K562 (cell line): ENCODE measurements around the gene USP46. TPM values are rescaled to one million over a fixed set of nuclear protein-coding genes. Genes with fewer than 3 reads are reported as not detected.
A peak's percentile ranks its signal among the peaks of the same experiment; 100 is the strongest.

Experiments
- ATAC-seq: fragments of 200-7000 bp; cut with Tn5 transposase; 3 replicates; pipeline ENCODE4 v1.9.1; 2020; ENCODE audit warnings: moderate library complexity
- BruUV-seq: library from RNA; stranded (reverse); fragments of 400-500 nt; replicated peaks from 2 replicates; lab custom pipeline; 2021; lab: Mats Ljungman, UMichigan
- CTCF ChIA-PET: fragments of 300-600 bp; formaldehyde crosslinking; extraction: SDS; loops from one replicate; lab custom pipeline; 2021; ENCODE audit warnings: low intra/inter-chr PET ratio; lab: Yijun Ruan, JAX
- POLR2A ChIA-PET: fragments of 300-600, 350-650 bp; sonication (Branson Sonifier 250); formaldehyde crosslinking; extraction: SDS; loops from one replicate; lab custom pipeline; 2021; ENCODE audit warnings: antibody characterized with exemption, inconsistent platforms; lab: Yijun Ruan, JAX
- DNase-seq, 4 experiments: peaks; one replicate each; pipeline versions ENCODE4 v3.0.0 to v3.0.0-alpha.2; 2011 to 2018; ENCODE audit warnings: low spot score in 3 of 4, mixed read lengths in 3 of 4; ENCODE audit errors: extremely low read depth in 1 of 4
- FAIRE-seq: peaks from 2 replicates; lab custom pipeline; 2011; peaks lifted over from hg19 to GRCh38; lab: Jason Lieb, UNC
- H2AFZ ChIP-seq: 2 replicates; pipeline ENCODE4 v1.6.0; 2011; ENCODE audit warnings: low read depth, low read length, control low read depth, inconsistent platforms
- H3K27ac ChIP-seq: fragments of 200-600 bp; 3 replicates; pipeline ENCODE4 v1.8.0; 2011; ENCODE audit warnings: low read depth, mild to moderate bottlenecking, control low read depth, inconsistent platforms, low read length, moderate library complexity, mixed read lengths; ENCODE audit errors: extremely low read depth
- H3K27me3 ChIP-seq, 2 experiments: fragments of 300-600 bp in 1 of 2; 2 replicates in 1 of 2; 3 replicates in 1 of 2; pipeline versions ENCODE4 v1.6.0 to v1.8.0; 2011; ENCODE audit warnings: inconsistent platforms in 2 of 2, low read length in 2 of 2, mild to moderate bottlenecking in 1 of 2, mixed read lengths in 1 of 2, moderate library complexity in 1 of 2; ENCODE audit not compliant: control insufficient read depth in 2 of 2, insufficient read depth in 2 of 2
- H3K36me3 ChIP-seq: fragments of 300-600 bp; 3 replicates; pipeline ENCODE4 v1.8.0; 2011; ENCODE audit warnings: mild to moderate bottlenecking, low read length, inconsistent platforms; ENCODE audit not compliant: control insufficient read depth, insufficient read depth
- H3K4me1 ChIP-seq, 2 experiments: fragments of 200-600 bp in 1 of 2; replicated peaks in 1 of 2; 2 replicates in 1 of 2; 3 replicates in 1 of 2; pipeline versions ENCODE4 v1.5.1 to v1.8.0; 2011; ENCODE audit warnings: inconsistent platforms in 2 of 2, low read length in 2 of 2, mild to moderate bottlenecking in 1 of 2, mixed read lengths in 1 of 2, moderate library complexity in 1 of 2; ENCODE audit not compliant: control insufficient read depth in 2 of 2, insufficient read depth in 2 of 2
- H3K4me2 ChIP-seq: 2 replicates; pipeline ENCODE4 v1.6.1; 2011; ENCODE audit warnings: low read length, control low read depth, inconsistent platforms, mixed read lengths; ENCODE audit not compliant: insufficient read depth
- H3K4me3 ChIP-seq: fragments of 200-600 bp; sonication (generic), shearing (Covaris generic); 2 replicates; pipeline ENCODE4 v1.5.1; 2016; ENCODE audit warnings: control low read depth, inconsistent platforms
- H3K79me2 ChIP-seq: fragments of 200-600 bp; 3 replicates; pipeline ENCODE4 v1.8.0; 2011; ENCODE audit warnings: low read length, inconsistent platforms; ENCODE audit not compliant: control insufficient read depth, insufficient read depth
- H3K9ac ChIP-seq, 2 experiments: 2 replicates each; pipeline versions ENCODE4 v1.6.0 to v1.6.1; 2011; ENCODE audit warnings: low read depth in 2 of 2, low read length in 2 of 2, control low read depth in 1 of 2, inconsistent platforms in 1 of 2, mild to moderate bottlenecking in 1 of 2, mixed read lengths in 1 of 2; ENCODE audit not compliant: insufficient read depth in 1 of 2
- H3K9me1 ChIP-seq: one replicate; pipeline ENCODE4 v1.6.0; 2011; ENCODE audit warnings: inconsistent platforms, mild to moderate bottlenecking, low read length, moderate library complexity; ENCODE audit not compliant: control insufficient read depth, insufficient read depth
- H3K9me3 ChIP-seq: replicated peaks from 2 replicates; pipeline ENCODE4 v1.5.1; 2011; ENCODE audit warnings: low read depth, low read length, inconsistent platforms; ENCODE audit not compliant: control insufficient read depth, insufficient read depth
- H4K20me1 ChIP-seq: replicated peaks from 2 replicates; pipeline ENCODE4 v1.6.1; 2011; ENCODE audit warnings: low read length, inconsistent platforms, mixed read lengths; ENCODE audit not compliant: control insufficient read depth, insufficient read depth
- BCOR ChIP-seq: fragments of 450-650 bp; IDR thresholded peaks from 2 replicates; pipeline ENCODE4 v1.6.1; 2016
- KLF13 ChIP-seq: fragments of 450-650 bp; IDR thresholded peaks from 2 replicates; pipeline ENCODE4 v1.6.1; 2016; ENCODE audit warnings: missing genetic modification characterization, low read depth, mild to moderate bottlenecking, missing compliant biosample characterization, moderate library complexity, borderline replicate concordance
- L3MBTL2 ChIP-seq: fragments of 450-650 bp; IDR thresholded peaks from 2 replicates; pipeline ENCODE4 v1.6.1; 2016; ENCODE audit warnings: mild to moderate bottlenecking, moderate library complexity
- RAD21 ChIP-seq, 2 experiments: fragments of 250-450 bp in 1 of 2; fragments of 450-650 bp in 1 of 2; sonication (Bioruptor Pico) in 1 of 2; formaldehyde crosslinking in 1 of 2; IDR thresholded peaks in 1 of 2; conservative IDR thresholded peaks in 1 of 2; 2 replicates each; pipeline versions ENCODE4 v1.4.0 to v1.8.0; 2020 to 2022; ENCODE audit warnings: mild to moderate bottlenecking in 2 of 2, moderate library complexity in 1 of 2
- TAF1 ChIP-seq: IDR thresholded peaks from 2 replicates; pipeline ENCODE4 v1.6.1; 2011; ENCODE audit warnings: mild to moderate bottlenecking, low read length, moderate library complexity; ENCODE audit not compliant: insufficient read depth, control insufficient read depth, severe bottlenecking; ENCODE audit errors: extremely low read depth
- ZNF253 ChIP-seq: fragments of 250-450 bp; sonication (Bioruptor Pico); conservative IDR thresholded peaks from 2 replicates; pipeline ENCODE4 v1.6.1; 2021; ENCODE audit warnings: mild to moderate bottlenecking
- ZNF311 ChIP-seq: fragments of 250-450 bp; sonication (Bioruptor Pico); IDR thresholded peaks from 2 replicates; pipeline ENCODE4 v1.4.0; 2020; ENCODE audit warnings: mild to moderate bottlenecking, moderate library complexity
- WGBS: fragments of 100-300 bp; shearing (Covaris generic); methylation state at CpG from one replicate; pipeline ENCODE4 v1.1.6; 2016; ENCODE audit warnings: low coverage, mixed read lengths; ENCODE audit not compliant: insufficient coverage; ENCODE audit errors: missing lambda C conversion rate; 5-methylcytosine and 5-hydroxymethylcytosine counted together
- in situ Hi-C: fragments of 300-500 bp; cut with MboI; formaldehyde crosslinking; loops from 4 replicates; pipeline ENCODE4 v1.15.0; 2018; ENCODE audit warnings: inconsistent platforms, mixed read lengths
- intact Hi-C: fragments of 100-400 bp; cut with micrococcal nuclease; formaldehyde crosslinking; loops from 2 replicates; pipeline ENCODE4 v1.14.2; 2022
- polyA plus RNA-seq, 8 experiments: library from polyadenylated mRNA; depleted of rRNA in 4 of 8; stranded (reverse) in 5 of 8; unstranded in 3 of 8; fragments of >200 nt; fragmentation: Nextera tagmentation in 2 of 8; fragmentation: Illumina TruSeq in 1 of 8; extraction: Ambion mirVana in 2 of 8; extraction: Trizol in 1 of 8; gene quantifications; 2 replicates each; pipeline versions ENCODE4 v1.2.1 to v1.2.3, GENCODE V29; 2011 to 2014; ENCODE audit warnings: inconsistent platforms in 1 of 8, missing spikeins in 1 of 8
- total RNA-seq, 7 experiments: library from RNA; depleted of rRNA in 6 of 7; stranded (reverse); fragments of >200 nt in 6 of 7; fragmentation: Illumina TruSeq in 2 of 7; extraction: Trizol in 2 of 7; gene quantifications; 2 replicates each; pipeline versions ENCODE4 v1.2.1 to v1.2.3, GENCODE V29; 2011 to 2021; ENCODE audit warnings: low replicate concordance in 1 of 7
- TF ChIP-seq, protein P1 (sequence below): IDR thresholded peaks from 3 replicates; pipeline ENCODE4 v1.6.1; 2011; ENCODE audit warnings: borderline replicate concordance, mild to moderate bottlenecking, moderate library complexity; ENCODE audit not compliant: insufficient read length; ENCODE audit errors: extremely low read depth
- TF ChIP-seq, protein P2 (sequence below): fragments of 250-450 bp; sonication (Bioruptor Pico); IDR thresholded peaks from 2 replicates; pipeline ENCODE4 v1.8.0; 2022; ENCODE audit warnings: inconsistent platforms, mild to moderate bottlenecking, moderate library complexity, borderline replicate concordance

Gene USP46
- total and polyA plus RNA-seq, 9 of the 15 experiments (the other 6 are each of a cell fraction or from before 2014, with no cell fraction given), result 3.0 to 11.7 (median 8.4) TPM

DNA sequence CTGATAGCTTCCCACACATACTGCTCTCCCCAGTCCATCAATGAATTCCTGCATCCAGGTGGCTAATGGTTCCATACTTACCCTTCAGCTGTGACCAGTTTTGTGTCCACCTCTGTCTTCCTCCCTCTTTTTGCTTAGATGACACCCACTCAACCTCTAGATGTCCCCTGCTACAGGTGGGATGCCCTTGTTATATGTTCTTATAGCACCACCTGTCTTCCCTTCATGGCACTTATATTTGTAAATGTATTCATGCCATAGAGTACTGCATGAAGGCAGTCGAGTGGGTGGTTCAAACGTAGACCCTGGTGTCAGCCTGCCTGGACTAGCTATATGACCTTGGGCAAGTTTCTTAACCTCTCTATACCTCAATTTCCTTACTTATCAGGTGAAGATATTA, 6.5 kb upstream of the USP46 start:
- no peaks in the 10 kb centered on the region for H3K79me2 ChIP-seq
- no peak overlapping the region for H3K9ac ChIP-seq
- no peak overlapping the region for H3K4me3 ChIP-seq
- H3K4me1 ChIP-seq, result peaks cover 0 to under 1% of the 10 kb centered on the region in 2 experiments; a peak in 2 of 5 replicates
- ChIA-PET CTCF (interaction anchor here (2.0 kb wide), 1 partner anchor 290 kb away, joined by 10 read pairs; no protein-coding TSS in a partner anchor), POLR2A (no interaction called here)
- no peaks in the 10 kb centered on the region for H3K9me1 ChIP-seq
- no peak overlapping the region for H3K4me2 ChIP-seq
- no peaks in the 10 kb centered on the region for H3K9me3 ChIP-seq
- no TSS peak for BruUV-seq
- intact Hi-C loops, result loop anchor here (5.0 to 10.0 kb wide), 3 partner anchors 118 to 431 kb away; no protein-coding TSS in a partner anchor
- no peak overlapping the region for H2AFZ ChIP-seq
- H3K36me3 ChIP-seq, result peaks cover 10% of the 10 kb centered on the region; the same call in 2 of the 3 replicates
- 0 out of 5 replicates have a peak, but pooled peaks cover 0 to 2% of the 10 kb centered on the region in 2 experiments for H3K27me3 ChIP-seq
- FAIRE-seq (no peak), DNase-seq (no peak), ATAC-seq (peak; percentile 57)
- H3K27ac ChIP-seq, result no peak overlapping the region
- no peaks in the 10 kb centered on the region for H4K20me1 ChIP-seq
- WGBS, result 0% methylated on average over 2 of the region's 2 CpGs
- in situ Hi-C loops, result loop anchor here (10.0 kb wide), 1 partner anchor 121 kb away; no protein-coding TSS in a partner anchor
- TF ChIP-seq L3MBTL2, result no peak
- TF ChIP-seq ZNF253, result no peak
- no peak for TF ChIP-seq BCOR
- TF ChIP-seq ZNF311 (CRISPR knock-in tag), result no peak
- TF ChIP-seq TAF1, result no peak
- TF ChIP-seq, protein P1, sequence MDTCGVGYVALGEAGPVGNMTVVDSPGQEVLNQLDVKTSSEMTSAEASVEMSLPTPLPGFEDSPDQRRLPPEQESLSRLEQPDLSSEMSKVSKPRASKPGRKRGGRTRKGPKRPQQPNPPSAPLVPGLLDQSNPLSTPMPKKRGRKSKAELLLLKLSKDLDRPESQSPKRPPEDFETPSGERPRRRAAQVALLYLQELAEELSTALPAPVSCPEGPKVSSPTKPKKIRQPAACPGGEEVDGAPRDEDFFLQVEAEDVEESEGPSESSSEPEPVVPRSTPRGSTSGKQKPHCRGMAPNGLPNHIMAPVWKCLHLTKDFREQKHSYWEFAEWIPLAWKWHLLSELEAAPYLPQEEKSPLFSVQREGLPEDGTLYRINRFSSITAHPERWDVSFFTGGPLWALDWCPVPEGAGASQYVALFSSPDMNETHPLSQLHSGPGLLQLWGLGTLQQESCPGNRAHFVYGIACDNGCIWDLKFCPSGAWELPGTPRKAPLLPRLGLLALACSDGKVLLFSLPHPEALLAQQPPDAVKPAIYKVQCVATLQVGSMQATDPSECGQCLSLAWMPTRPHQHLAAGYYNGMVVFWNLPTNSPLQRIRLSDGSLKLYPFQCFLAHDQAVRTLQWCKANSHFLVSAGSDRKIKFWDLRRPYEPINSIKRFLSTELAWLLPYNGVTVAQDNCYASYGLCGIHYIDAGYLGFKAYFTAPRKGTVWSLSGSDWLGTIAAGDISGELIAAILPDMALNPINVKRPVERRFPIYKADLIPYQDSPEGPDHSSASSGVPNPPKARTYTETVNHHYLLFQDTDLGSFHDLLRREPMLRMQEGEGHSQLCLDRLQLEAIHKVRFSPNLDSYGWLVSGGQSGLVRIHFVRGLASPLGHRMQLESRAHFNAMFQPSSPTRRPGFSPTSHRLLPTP, result no peak
- TF ChIP-seq, protein P2, sequence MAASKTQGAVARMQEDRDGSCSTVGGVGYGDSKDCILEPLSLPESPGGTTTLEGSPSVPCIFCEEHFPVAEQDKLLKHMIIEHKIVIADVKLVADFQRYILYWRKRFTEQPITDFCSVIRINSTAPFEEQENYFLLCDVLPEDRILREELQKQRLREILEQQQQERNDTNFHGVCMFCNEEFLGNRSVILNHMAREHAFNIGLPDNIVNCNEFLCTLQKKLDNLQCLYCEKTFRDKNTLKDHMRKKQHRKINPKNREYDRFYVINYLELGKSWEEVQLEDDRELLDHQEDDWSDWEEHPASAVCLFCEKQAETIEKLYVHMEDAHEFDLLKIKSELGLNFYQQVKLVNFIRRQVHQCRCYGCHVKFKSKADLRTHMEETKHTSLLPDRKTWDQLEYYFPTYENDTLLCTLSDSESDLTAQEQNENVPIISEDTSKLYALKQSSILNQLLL, result no peak
- TF ChIP-seq RAD21 (CRISPR knock-in tag; conservative IDR thresholded peaks at IDR 0.05 in 1 of 2, IDR thresholded peaks at IDR 0.05 in 1 of 2), result peak in 1 of 2 experiments; percentile 34; a peak in 2 of 4 replicates
- no peak for TF ChIP-seq KLF13 (tag)
